OCI-LY3 (cell line): ENCODE data around the gene C9orf78.

Experiments
- CTCF ChIP-seq: fragments of 200-600, 300-600 bp; sonication (generic); IDR thresholded peaks from 2 replicates; pipeline ENCODE4 v1.5.1; 2014; ENCODE audit warnings: antibody characterized with exemption, low read length, low read depth
- EZH2phosphoT487 ChIP-seq: fragments of 200-600 bp; shearing (Covaris generic); IDR thresholded peaks from 2 replicates; pipeline ENCODE4 v1.6.1; 2018; ENCODE audit warnings: antibody characterized with exemption, mixed run types, low read depth

GRCh38 chr9:129783516-129784361 is 51.3 kb downstream of the C9orf78 start:
- peak; percentile 87 for TF ChIP-seq CTCF
- no peak for TF ChIP-seq EZH2phosphoT487
